Heart right ventricle (tissue), 16 donors: ENCODE data around the gene NOTUM. TPM values are rescaled to one million over a fixed set of nuclear protein-coding genes. Genes with fewer than 3 reads are reported as not detected.

Experiments
- ATAC-seq, 8 donors: fragments of 200-7000 bp; cut with Tn5 transposase; one replicate each; pipeline ENCODE4 v1.9.1; 2020; ENCODE audit warnings: mild to moderate bottlenecking in 8 of 8, moderate library complexity in 8 of 8, moderate number of reproducible peaks in 1 of 8
- DNase-seq, 2 donors: peaks; one replicate each; pipeline ENCODE4 v3.0.0-alpha.2; 2020
- H3K27ac ChIP-seq, 10 donors: fragments of 200-600 bp; sonication (generic) in 2 of 10; one replicate each; pipeline versions ENCODE4 v1.5.0 to v1.8.0; 2020 to 2022; ENCODE audit warnings: mild to moderate bottlenecking in 3 of 10
- H3K27me3 ChIP-seq, 7 donors: fragments of 200-600 bp; one replicate each; pipeline ENCODE4 v1.8.0; 2021 to 2022; ENCODE audit warnings: mild to moderate bottlenecking in 2 of 7
- H3K36me3 ChIP-seq, 9 donors: fragments of 200-600 bp; sonication (generic) in 1 of 9; one replicate each; pipeline versions ENCODE4 v1.5.0 to v1.8.0; 2020 to 2022; ENCODE audit warnings: mild to moderate bottlenecking in 2 of 9
- H3K4me1 ChIP-seq, 9 donors: fragments of 200-600 bp; sonication (generic) in 1 of 9; one replicate each; pipeline versions ENCODE4 v1.5.0 to v1.8.0; 2020 to 2022; ENCODE audit warnings: mild to moderate bottlenecking in 4 of 9
- H3K4me3 ChIP-seq, 10 donors: fragments of 200-600 bp; sonication (generic) in 2 of 10; one replicate each; pipeline versions ENCODE4 v1.5.0 to v1.8.0; 2020 to 2022; ENCODE audit warnings: mild to moderate bottlenecking in 7 of 10, moderate library complexity in 2 of 10
- H3K9me3 ChIP-seq, 11 donors: fragments of 200-600 bp in 10 of 11; sonication (generic) in 2 of 11; one replicate each; pipeline versions ENCODE4 v1.5.0 to v1.8.0; 2013 to 2022; ENCODE audit warnings: mild to moderate bottlenecking in 2 of 11, control low read depth in 1 of 11, moderate library complexity in 1 of 11
- CTCF ChIP-seq, 9 donors: fragments of 200-600 bp; sonication (generic) in 2 of 9; IDR thresholded peaks; one replicate each; pipeline versions ENCODE4 v1.5.0 to v1.8.0; 2021 to 2022; ENCODE audit warnings: antibody characterized with exemption in 9 of 9, mild to moderate bottlenecking in 5 of 9, moderate library complexity in 1 of 9
- WGBS, 2 donors: extraction: QIAGEN DNeasy Blood & Tissue Kit; methylation state at CpG; one replicate each; pipeline ENCODE4 v1.1.7; 2013; ENCODE audit warnings: inconsistent platforms in 1 of 2; 5-methylcytosine and 5-hydroxymethylcytosine counted together
- intact Hi-C, 10 donors: fragments of 100-400 bp; cut with DNase I; formaldehyde crosslinking; loops; one replicate each; pipeline versions ENCODE4 v1.11.1 to v1.14.2; 2022
- polyA plus RNA-seq, 2 donors: library from polyadenylated mRNA; stranded (reverse); fragments of 200-250 nt; gene quantifications; one replicate each; pipeline ENCODE4 v1.2.3, GENCODE V29; 2013
- total RNA-seq, 10 donors: library from RNA; stranded (reverse); fragmentation: NEBNext Ultra II Directional in 3 of 10; extraction: Animal tissue kit (Norgen Biotek cat#: 25700) in 3 of 10; gene quantifications; one replicate each; pipeline versions ENCODE4 v1.2.1 to v1.2.4, GENCODE V29; 2021 to 2023
- donor health status: Arrhythmogenic right ventricular cardiomyopathy.
- donor health status: ischemic (EF 13 %, LVEDD 7.1; RV severe dilation, severe dysfunction).
- donor health status: healthy with polysubstance abuse.
- donor health status: DM: no; HTN: yes; CAD: no.
- donor health status: DM: no; HTN: no; CAD: no.
- donor health status: ischemic (EF 25% LVEDD 6.9; RV normal size, moderate dysfunction).
- donor health status: ischemic (EF 25% LVEDD 5.7; RV mildly dilated, moderate dysfunction).
- donor health status: healthy.
- donor health status: DM: yes; HTN: yes; CAD: no.
- donor health status: Ischemic cardiomyopathy.
- donor health status: ischemic (EF 35%, LVEDD 5.7; RV mildly dilated, moderate dysfunction).
- donor health status: nonischemic (EF 11% LVEDD 7.7; RV severe dilation, severe dysfunction).
- donor health status: DM: yes; HTN: yes; CAD: no.
- donor health status: PGD.
- donor health status: ischemic (EF 29% LVEDD 5.4; RV normal size, mild dysfunction).
- donor health status: nonischemic (EF 23%, LVEDD 6.1; RV moderate dilation, normal function).

NOTUM gene
- total and polyA plus RNA-seq, 12 donors: 0.22 to 1.5 (median 0.65) TPM; not detected in 5

DNA sequence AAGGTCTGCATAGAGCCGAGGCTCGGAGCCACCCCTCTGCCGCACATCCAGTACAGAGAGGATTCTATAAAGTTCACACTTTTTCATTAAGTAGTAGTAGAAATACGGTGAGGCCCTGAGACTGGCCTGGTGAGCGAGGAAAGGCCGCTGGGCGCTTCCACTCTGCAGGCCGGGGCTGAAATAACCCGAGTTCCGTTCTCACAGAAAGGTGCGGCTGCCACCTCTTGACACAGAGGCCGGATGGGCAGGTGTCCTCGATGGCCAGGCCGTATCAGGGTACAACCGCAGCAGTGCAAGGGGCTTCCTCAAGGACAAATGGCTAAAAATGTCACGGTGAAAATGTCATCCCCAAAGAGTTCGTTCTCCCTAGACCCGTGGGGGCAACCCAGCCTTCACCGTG is 49.0 kb downstream of the NOTUM start:
- intact Hi-C loops: no loop called here
- ATAC-seq (no peak), DNase-seq (no peak)
- 90% methylated on average over 19 of the region's 19 CpGs for WGBS, 2 donors
- Histone ChIP-seq H3K36me3 (peaks cover 0 to 61% (median 32%) of the 10 kb centered on the region in 9 donors), H3K27ac (peak overlapping the region in 2 of 10 donors; percentile 47 to 48), H3K9me3 (no peaks in the 10 kb centered on the region), H3K4me1 (peaks cover 14 to 38% (median 27%) of the 10 kb centered on the region in 9 donors), H3K27me3 (no peaks in the 10 kb centered on the region), H3K4me3 (peak overlapping the region in 5 of 10 donors; percentile 17 to 48 (median 34))
- TF ChIP-seq CTCF (IDR thresholded peaks at IDR 0.05): no peak

DNA sequence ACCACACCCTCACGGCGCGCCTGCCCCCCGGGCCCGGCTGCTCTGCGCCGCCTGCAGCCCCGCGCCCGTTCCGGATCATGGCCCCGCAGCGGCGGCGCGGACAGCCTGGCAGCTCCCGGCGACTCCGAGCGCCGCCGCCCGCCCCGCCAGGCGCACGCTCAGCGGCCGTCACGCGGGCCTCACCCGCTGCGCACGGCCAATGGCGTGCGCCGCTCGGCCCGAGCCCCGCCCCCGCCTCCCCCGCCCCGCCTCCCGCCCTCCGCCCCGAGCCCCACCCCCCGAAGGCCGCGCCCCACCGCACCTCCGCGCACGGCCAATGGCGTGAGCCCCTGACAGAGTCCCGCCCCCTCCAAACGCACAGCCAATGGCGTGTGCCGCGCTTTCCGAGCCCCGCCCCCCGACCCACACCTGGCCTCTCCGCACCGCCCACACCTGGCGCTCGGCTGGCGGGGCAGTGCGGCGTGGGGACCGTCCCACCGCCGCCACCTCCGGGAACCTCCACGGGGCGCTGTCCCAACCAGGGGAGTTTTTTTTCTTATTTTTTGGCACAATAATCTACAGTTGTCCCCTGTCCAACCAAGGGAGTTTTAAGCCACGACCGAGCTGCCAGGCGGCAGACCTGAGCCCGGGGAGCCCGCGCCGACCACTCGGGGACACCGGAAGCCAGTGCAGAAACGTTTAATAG is 49.6 kb downstream of the NOTUM start, which contains the start of gene PCYT2:
PCYT2 (minus strand) TSS at position 123 of the 685 bp plus-strand sequence; CDS start at position 79, 44 bp downstream.
- Histone ChIP-seq H3K27ac (peak within 1 kb of the TSS in 9 of 10 donors; percentile 52 to 84 (median 70)), H3K4me1 (peaks cover 10 to 33% (median 23%) of the 10 kb centered on the region in 9 donors), H3K27me3 (no peaks in the 10 kb centered on the region), H3K9me3 (no peaks in the 10 kb centered on the region), H3K4me3 (peak within 1 kb of the TSS; percentile 37 to 99 (median 76)), H3K36me3 (peaks cover 0 to 66% (median 32%) of the 10 kb centered on the region in 9 donors)
- DNase-seq: peak; percentile 89 to 92
- intact Hi-C loops: no loop called here
- WGBS, 2 donors: 3 to 5% methylated on average over 36 to 84 of the region's 84 CpGs
- ATAC-seq: peak; percentile 85 to 96 (median 93)
- no peak for TF ChIP-seq CTCF (IDR thresholded peaks at IDR 0.05)

DNA sequence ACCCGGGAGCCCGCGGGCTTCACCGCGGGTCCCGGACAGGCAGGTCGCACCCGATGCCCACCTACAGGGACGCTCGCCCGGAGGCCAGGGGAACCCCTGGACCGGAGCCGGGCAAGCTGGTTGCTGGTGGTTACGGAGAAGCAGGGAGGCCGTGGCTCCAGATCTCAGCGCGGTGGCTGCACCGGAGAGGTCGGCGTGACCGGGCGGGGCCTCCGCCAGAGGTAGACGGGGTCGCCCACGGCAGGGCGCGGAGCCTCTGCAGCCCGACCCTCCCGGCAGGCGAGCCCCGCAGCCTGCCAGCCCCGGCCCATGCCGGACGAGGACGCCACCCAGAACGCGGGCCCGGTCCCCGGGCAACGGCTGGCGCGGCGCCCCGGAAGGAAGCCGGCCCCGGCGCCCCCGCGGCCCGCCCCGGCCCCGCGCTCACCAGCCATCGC is 50.1 kb downstream of the NOTUM start:
- Histone ChIP-seq H3K4me1 (peaks cover 10 to 27% (median 19%) of the 10 kb centered on the region in 9 donors), H3K9me3 (no peaks in the 10 kb centered on the region), H3K27ac (peak overlapping the region in 9 of 10 donors; percentile 52 to 84 (median 70)), H3K36me3 (peaks cover 0 to 71% (median 32%) of the 10 kb centered on the region in 9 donors), H3K4me3 (peak overlapping the region; percentile 37 to 99 (median 76)), H3K27me3 (no peaks in the 10 kb centered on the region)
- no peak for DNase-seq
- peak in 1 of 8 donors; percentile 1 for ATAC-seq
- TF ChIP-seq CTCF (IDR thresholded peaks at IDR 0.05): no peak
- WGBS, 2 donors: 1% methylated on average over 34 to 55 of the region's 55 CpGs
- intact Hi-C loops: no loop called here

GRCh38 chr17:81909966-81910839 is 50.8 kb downstream of the NOTUM start:
- no peak for TF ChIP-seq CTCF (IDR thresholded peaks at IDR 0.05)

More at GRCh38 chr17:81909966-81910839, 50.8 kb downstream of the NOTUM start:
- 33 to 34% methylated on average over 23 of the region's 23 CpGs for WGBS, 2 donors
- H3K4me3 ChIP-seq: peak overlapping the region; percentile 37 to 99 (median 76)
- peak in 1 of 8 donors; percentile 13 for ATAC-seq
- peaks cover 0 to 65% (median 32%) of the 10 kb centered on the region in 9 donors for H3K36me3 ChIP-seq
- H3K9me3 ChIP-seq: no peaks in the 10 kb centered on the region
- DNase-seq: no peak
- H3K27me3 ChIP-seq: no peaks in the 10 kb centered on the region
- intact Hi-C loops: loop anchor here in 1 of 10 donors (5.0 kb wide), 1 partner anchor 757 kb away; no protein-coding TSS in a partner anchor
- peak overlapping the region in 9 of 10 donors; percentile 52 to 84 (median 70) for H3K27ac ChIP-seq
- peaks cover 10 to 22% (median 17%) of the 10 kb centered on the region in 9 donors for H3K4me1 ChIP-seq
